Mesothelial cell of epicardium (in vitro differentiated cells): ENCODE data around the gene DENND4C. TPM values are rescaled to one million over a fixed set of nuclear protein-coding genes. Genes with fewer than 3 reads are reported as not detected.

Source experiments
- DNase-seq, 2 experiments: peaks; one replicate each; pipeline ENCODE4 v3.0.0; 2021; ENCODE audit warnings: low spot score in 2 of 2; ENCODE audit not compliant: unreplicated experiment in 2 of 2
- H3K27ac Mint-ChIP-seq: 2 replicates; pipeline ENCODE4 v1.8.0; 2021; ENCODE audit warnings: mixed read lengths
- H3K27me3 Mint-ChIP-seq: 2 replicates; pipeline ENCODE4 v1.8.0; 2021; ENCODE audit warnings: low read depth, mixed read lengths
- H3K36me3 Mint-ChIP-seq: 2 replicates; pipeline ENCODE4 v1.8.0; 2021; ENCODE audit warnings: mixed read lengths
- H3K4me1 Mint-ChIP-seq: 2 replicates; pipeline ENCODE4 v1.8.0; 2021; ENCODE audit warnings: mixed read lengths
- H3K4me3 Mint-ChIP-seq: 2 replicates; pipeline ENCODE4 v1.8.0; 2021; ENCODE audit warnings: mild to moderate bottlenecking, moderate library complexity, mixed read lengths
- H3K9me3 Mint-ChIP-seq: 2 replicates; pipeline ENCODE4 v1.8.0; 2021; ENCODE audit warnings: mixed read lengths
- CTCF ChIP-seq: fragments of 200-600 bp; sonication (generic); IDR thresholded peaks from one replicate; pipeline ENCODE4 v1.5.0; 2021; ENCODE audit warnings: antibody characterized with exemption; ENCODE audit not compliant: unreplicated experiment
- total RNA-seq: library from RNA; stranded (reverse); gene quantifications from 3 replicates; pipeline ENCODE4 v1.2.1, GENCODE V29; 2021

The DENND4C gene
- total RNA-seq, 1 donor from 2014 or later: 73.9 TPM

GRCh38 chr9:19404283-19405075, 174.0 kb downstream of the DENND4C start:
- Mint-ChIP-seq H3K27ac (no peak overlapping the region), H3K27me3 (no peaks in the 10 kb centered on the region), H3K36me3 (peaks cover 5% of the 10 kb centered on the region), H3K4me3 (no peak overlapping the region), H3K4me1 (peaks cover 2% of the 10 kb centered on the region), H3K9me3 (peaks cover 25% of the 10 kb centered on the region)
- no peak for DNase-seq
- no peak for TF ChIP-seq CTCF

- Mint-ChIP-seq H3K9me3 (peaks cover 25% of the 10 kb centered on the region), H3K4me3 (no peak overlapping the region)
These were observed 175.3 kb downstream of the DENND4C start for GRCh38 chr9:19405771-19406170.

GRCh38 chr9:19408316-19408692, 177.8 kb downstream of the DENND4C start:
- H3K36me3 Mint-ChIP-seq: peaks cover 2% of the 10 kb centered on the region
- TF ChIP-seq CTCF: no peak
- H3K9me3 Mint-ChIP-seq: peaks cover 6% of the 10 kb centered on the region
- H3K27ac Mint-ChIP-seq: no peak overlapping the region
- DNase-seq: no peak
- H3K4me3 Mint-ChIP-seq: peak overlapping the region; percentile 92
- no peaks in the 10 kb centered on the region for H3K27me3 Mint-ChIP-seq
- peaks cover 9% of the 10 kb centered on the region for H3K4me1 Mint-ChIP-seq

More at GRCh38 chr9:19405771-19406170, 175.3 kb downstream of the DENND4C start:
- no peak for TF ChIP-seq CTCF
- Mint-ChIP-seq H3K4me1 (peaks cover 9% of the 10 kb centered on the region), H3K36me3 (peaks cover 5% of the 10 kb centered on the region), H3K27me3 (no peaks in the 10 kb centered on the region), H3K27ac (no peak overlapping the region)
- DNase-seq: no peak

GRCh38 chr9:19408693-19409400, 178.4 kb downstream of the DENND4C start, which contains the start of gene ACER2:
Gene ACER2, plus strand, starts transcription at chr9:19409009. Its CDS starts 76 bp downstream, at chr9:19409085.
- H3K36me3 Mint-ChIP-seq: peaks cover 2% of the 10 kb centered on the region
- peaks cover 3% of the 10 kb centered on the region for H3K9me3 Mint-ChIP-seq
- H3K27ac Mint-ChIP-seq: peak within 1 kb of the TSS; percentile 44
- H3K27me3 Mint-ChIP-seq: no peaks in the 10 kb centered on the region
- DNase-seq: peak; percentile 90 to 97
- peaks cover 9% of the 10 kb centered on the region for H3K4me1 Mint-ChIP-seq
- peak within 1 kb of the TSS; percentile 92 for H3K4me3 Mint-ChIP-seq
- no peak for TF ChIP-seq CTCF

- peak overlapping the region; percentile 92 for H3K4me3 Mint-ChIP-seq
- peaks cover 9% of the 10 kb centered on the region for H3K4me1 Mint-ChIP-seq
- no peaks in the 10 kb centered on the region for H3K36me3 Mint-ChIP-seq
- DNase-seq: no peak
- no peaks in the 10 kb centered on the region for H3K27me3 Mint-ChIP-seq
- no peak for TF ChIP-seq CTCF
- H3K27ac Mint-ChIP-seq: peak overlapping the region; percentile 44
- no peaks in the 10 kb centered on the region for H3K9me3 Mint-ChIP-seq
These were observed 179.1 kb downstream of the DENND4C start for GRCh38 chr9:19409401-19410194.
